DMS153 (cell line): ENCODE measurements around the gene ZNF354B.
"Not testable (repeated sequence)": the region's sequence is repeated elsewhere in the genome, so short reads cannot be mapped to it uniquely, and the experiment has no call there.

Experiments
- DNase-seq: peaks from one replicate; lab custom pipeline; 2025; lab: John Stamatoyannopoulos, UW

Gene ZNF354B

DNA sequence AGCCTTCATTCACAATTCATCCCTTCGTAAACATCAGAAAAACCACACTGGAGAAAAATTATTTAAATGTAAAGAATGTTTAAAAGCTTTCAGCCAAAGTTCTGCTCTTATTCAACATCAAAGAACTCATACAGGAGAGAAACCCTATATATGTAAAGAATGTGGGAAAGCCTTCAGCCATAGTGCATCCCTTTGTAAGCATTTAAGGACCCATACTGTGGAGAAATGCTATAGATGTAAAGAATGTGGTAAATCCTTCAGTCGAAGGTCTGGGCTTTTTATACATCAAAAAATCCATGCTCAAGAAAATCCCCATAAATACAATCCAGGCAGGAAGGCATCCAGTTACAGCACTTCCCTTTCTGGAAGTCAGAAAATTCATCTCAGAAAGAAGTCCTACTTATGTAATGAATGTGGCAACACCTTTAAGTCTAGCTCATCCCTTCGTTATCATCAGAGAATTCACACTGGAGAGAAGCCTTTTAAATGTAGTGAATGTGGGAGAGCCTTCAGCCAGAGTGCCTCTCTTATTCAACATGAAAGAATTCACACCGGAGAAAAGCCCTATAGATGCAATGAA, 23.5 kb downstream of the ZNF354B start:
- DNase-seq = not testable (repeated sequence)

DNA sequence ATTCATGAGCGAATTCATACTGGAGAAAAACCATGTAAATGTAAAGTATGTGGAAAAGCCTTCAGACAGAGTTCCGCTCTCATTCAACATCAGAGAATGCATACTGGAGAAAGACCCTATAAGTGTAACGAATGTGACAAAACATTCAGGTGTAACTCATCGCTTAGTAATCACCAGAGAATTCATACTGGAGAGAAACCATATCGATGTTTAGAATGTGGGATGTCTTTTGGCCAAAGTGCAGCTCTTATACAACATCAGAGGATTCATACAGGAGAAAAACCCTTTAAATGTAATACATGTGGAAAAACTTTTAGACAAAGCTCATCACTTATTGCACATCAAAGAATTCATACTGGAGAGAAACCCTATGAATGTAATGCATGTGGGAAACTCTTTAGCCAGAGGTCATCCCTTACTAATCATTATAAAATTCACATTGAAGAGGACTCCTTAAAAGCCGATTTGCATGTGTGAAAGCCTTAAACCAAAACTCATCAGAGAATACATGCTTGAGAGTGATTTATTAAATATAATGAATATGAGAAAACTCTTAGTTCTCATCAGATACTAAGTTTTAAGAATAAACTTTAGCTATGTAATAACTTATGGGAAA, 24.2 kb downstream of the ZNF354B start:
- DNase-seq = no peak

DNA sequence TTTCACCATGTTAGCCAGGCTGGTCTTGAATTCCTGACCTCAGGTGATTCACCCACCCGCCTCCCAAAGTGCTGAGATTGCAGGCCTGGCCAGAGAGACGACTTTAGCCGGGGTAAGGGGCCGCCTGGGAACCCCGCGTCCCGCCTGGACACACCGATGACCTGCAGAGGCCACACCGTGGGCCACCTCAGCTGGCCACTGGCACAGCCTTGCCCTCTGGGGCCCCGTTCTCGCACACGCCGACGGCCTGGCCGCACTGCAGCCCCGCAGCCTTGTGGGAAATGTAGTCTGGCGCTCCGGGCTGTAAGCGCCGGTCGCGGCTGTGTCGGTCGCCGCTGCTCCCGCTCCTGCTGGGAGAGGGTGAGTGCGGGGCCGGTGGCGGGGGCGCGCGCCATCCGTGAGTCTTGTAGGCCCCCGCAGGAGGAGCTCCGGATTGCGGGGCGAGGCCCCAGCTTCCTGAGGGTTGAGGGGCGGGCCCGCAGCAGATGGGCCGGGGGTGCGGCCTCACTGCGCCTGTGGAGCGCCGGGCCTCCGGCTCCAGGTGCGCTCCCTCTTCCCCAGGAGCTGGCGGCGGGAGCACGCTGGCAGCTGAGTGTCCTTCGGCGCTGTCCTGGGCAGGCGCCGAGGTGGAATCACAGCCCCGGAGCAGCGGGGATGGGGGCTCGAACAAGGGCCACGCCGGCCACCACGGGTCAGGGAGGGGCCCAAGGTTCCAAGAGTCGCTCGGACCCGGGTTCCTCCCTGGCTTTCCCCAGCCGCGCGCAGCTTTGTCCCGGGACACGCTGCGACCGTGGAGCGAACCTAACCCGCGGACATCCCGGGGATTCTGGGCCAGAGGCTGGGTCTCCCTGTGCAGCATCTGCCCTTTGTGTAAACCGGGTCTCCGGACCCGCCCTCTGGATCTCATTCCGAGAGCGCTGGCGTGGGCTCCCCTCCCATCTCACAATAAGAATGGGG, 36.1 kb downstream of the ZNF354B start, which contains the start of gene ZFP2:
Gene ZFP2 (plus strand): TSS at position 299 of the 957 bp plus-strand sequence. CDS start 35,401 bp downstream, outside the sequence.
- DNase-seq = no peak

DNA sequence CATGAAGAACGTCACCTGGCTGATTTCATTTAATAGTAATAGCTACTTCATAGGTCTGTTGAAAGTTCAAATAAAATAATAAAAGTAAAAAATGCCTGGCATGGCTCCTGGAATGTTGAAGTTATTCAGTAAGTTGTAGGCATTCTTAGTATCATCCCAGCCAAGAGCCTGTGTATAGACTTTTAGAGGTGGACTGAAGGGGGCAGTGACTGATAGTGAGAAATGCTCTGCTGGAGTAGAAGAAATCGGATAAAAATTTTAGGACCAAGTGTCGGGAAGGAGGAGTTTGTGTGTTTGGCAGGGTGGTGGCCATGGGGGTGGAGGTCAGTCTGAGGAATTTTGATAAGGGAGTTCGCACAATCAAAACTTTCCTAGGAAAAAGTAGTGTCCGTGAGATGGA, 39.5 kb downstream of the ZNF354B start:
- no peak for DNase-seq

DNA sequence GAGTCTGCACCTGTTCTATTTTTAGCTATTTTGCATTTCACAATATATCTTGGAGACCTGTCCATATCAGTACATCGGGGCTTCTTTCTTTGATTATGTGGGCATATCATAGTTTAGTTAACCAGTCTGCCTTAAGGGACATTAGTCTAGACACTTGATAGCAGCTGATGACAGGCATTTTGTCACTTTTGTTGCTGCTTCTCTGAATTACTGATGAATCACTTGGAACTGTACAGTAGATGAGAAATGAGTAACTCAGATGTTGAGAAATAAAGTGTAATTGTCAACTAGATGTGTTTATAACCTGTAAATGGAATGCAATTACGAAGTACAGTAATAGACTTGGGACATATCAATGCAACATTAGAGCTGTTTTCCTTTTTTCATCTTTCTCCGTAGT, 43.1 kb downstream of the ZNF354B start:
- no peak for DNase-seq

DNA sequence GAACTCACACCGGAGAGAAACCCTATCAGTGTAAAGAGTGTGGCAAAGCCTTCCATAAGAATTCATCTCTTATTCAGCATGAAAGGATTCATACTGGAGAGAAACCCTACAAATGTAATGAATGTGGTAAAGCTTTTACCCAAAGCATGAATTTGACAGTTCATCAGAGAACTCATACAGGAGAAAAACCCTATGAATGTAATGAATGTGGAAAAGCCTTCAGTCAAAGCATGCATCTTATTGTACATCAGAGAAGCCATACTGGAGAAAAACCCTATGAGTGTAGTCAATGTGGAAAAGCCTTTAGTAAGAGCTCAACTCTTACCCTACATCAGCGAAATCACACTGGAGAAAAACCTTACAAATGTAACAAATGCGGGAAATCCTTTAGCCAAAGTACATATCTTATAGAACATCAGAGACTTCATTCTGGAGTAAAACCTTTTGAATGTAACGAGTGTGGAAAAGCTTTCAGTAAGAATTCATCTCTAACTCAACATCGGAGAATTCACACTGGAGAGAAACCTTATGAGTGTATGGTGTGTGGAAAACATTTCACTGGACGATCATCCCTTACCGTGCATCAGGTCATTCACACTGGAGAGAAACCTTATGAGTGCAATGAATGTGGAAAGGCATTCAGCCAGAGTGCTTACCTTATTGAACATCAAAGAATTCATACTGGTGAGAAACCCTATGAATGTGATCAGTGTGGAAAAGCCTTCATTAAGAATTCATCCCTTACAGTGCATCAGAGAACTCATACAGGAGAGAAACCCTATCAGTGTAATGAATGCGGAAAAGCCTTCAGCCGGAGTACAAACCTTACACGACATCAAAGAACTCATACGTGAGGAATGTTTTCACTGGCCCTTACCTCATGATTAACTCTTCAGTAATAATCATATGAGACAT, 72.3 kb downstream of the ZNF354B start:
- no peak for DNase-seq
